Lung (tissue), 12 donors: Measurements from ENCODE around the gene PPP1R1A. TPM values are rescaled to one million over a fixed set of nuclear protein-coding genes. Genes with fewer than 3 reads are reported as not detected.

Experiments
- ATAC-seq: fragments of 200-7000 bp; cut with Tn5 transposase; one replicate; pipeline ENCODE4 v1.9.1; 2020; ENCODE audit warnings: moderate number of reproducible peaks; ENCODE audit not compliant: insufficient read depth, low FRiP score
- DNase-seq, 3 donors: peaks; one replicate each; pipeline ENCODE4 v3.0.0-alpha.2; 2013 to 2017
- H3K27ac ChIP-seq, 2 donors: one replicate each; pipeline ENCODE4 v1.5.1; 2013; ENCODE audit warnings: mild to moderate bottlenecking in 2 of 2, moderate library complexity in 2 of 2, control low read depth in 1 of 2, inconsistent platforms in 1 of 2, low read depth in 1 of 2, low read length in 1 of 2
- H3K27me3 ChIP-seq, 3 donors: one replicate each; pipeline ENCODE4 v1.5.1; 2013; ENCODE audit warnings: low read length in 2 of 3; ENCODE audit not compliant: control insufficient read depth in 3 of 3, insufficient read depth in 3 of 3
- H3K36me3 ChIP-seq, 4 donors: one replicate each; pipeline ENCODE4 v1.5.1; 2013; ENCODE audit warnings: low read length in 4 of 4, mild to moderate bottlenecking in 1 of 4, moderate library complexity in 1 of 4; ENCODE audit not compliant: control insufficient read depth in 4 of 4, insufficient read depth in 4 of 4
- H3K4me1 ChIP-seq, 5 donors: one replicate each; pipeline ENCODE4 v1.5.1; 2013; ENCODE audit warnings: low read length in 5 of 5, mild to moderate bottlenecking in 2 of 5, moderate library complexity in 1 of 5; ENCODE audit not compliant: control insufficient read depth in 5 of 5, insufficient read depth in 5 of 5
- H3K4me3 ChIP-seq: one replicate; pipeline ENCODE4 v1.5.1; 2013; ENCODE audit warnings: mild to moderate bottlenecking, control low read depth, moderate library complexity
- H3K9ac ChIP-seq, 2 donors: one replicate each; pipeline ENCODE4 v1.5.1; 2013; ENCODE audit warnings: low read length in 2 of 2, control low read depth in 1 of 2; ENCODE audit not compliant: insufficient read depth in 1 of 2
- H3K9me3 ChIP-seq, 4 donors: one replicate each; pipeline ENCODE4 v1.5.1; 2013; ENCODE audit warnings: low read length in 3 of 4, mild to moderate bottlenecking in 1 of 4, moderate library complexity in 1 of 4; ENCODE audit not compliant: control insufficient read depth in 4 of 4, insufficient read depth in 3 of 4
- WGBS, 2 donors: extraction: QIAGEN DNeasy Blood & Tissue Kit; methylation state at CpG; one replicate each; pipeline ENCODE4 v1.1.7; 2013; 5-methylcytosine and 5-hydroxymethylcytosine counted together
- polyA plus RNA-seq, 2 donors: library from polyadenylated mRNA; stranded (reverse); fragments of 200-250 nt; gene quantifications; one replicate each; pipeline ENCODE4 v1.2.1, GENCODE V29; 2013
- total RNA-seq, 2 donors: library from RNA; depleted of rRNA in 1 of 2; stranded (reverse); fragments of >200 nt in 1 of 2; gene quantifications; one replicate each; pipeline ENCODE4 v1.2.1, GENCODE V29; 2014 to 2021
- TF ChIP-seq, protein P1 (sequence below): IDR thresholded peaks from 2 replicates; pipeline ENCODE4 v1.5.1; 2012; ENCODE audit warnings: mild to moderate bottlenecking; ENCODE audit errors: control extremely low read depth, extremely low read depth
- donor health status: control.
- donor health status: control.
- donor health status: Bipolar disorder and iron deficiency.
- donor health status: healthy.
- donor health status: DM: yes; HTN: yes; CAD: no.

Gene PPP1R1A
- total and polyA plus RNA-seq, 4 donors, result 0.15 to 0.98 (median 0.69) TPM

DNA sequence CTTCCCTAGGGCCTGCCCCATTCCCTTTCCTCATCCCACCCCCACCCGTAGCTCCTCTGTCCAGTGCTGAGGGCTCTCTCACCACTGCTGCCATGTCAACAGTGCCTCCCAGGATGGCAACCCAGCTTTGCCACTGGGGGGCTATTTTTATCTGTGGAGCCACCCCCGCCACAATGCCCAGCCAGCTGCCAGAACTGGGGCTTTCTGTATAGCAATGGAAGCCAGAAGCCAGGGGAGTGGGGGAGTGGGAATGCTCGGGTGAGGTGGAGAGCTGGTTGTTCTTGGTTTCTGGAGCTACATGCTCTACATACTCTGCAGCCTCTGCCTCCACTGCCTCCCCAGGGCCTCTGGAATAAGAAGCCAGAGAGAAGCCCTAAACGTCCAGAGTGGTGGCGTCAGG is 30.1 kb downstream of the PPP1R1A start:
- WGBS, 2 donors, result 78 to 91% methylated on average over 5 of the region's 5 CpGs

GRCh38 chr12:54555670-54556257 is 32.7 kb downstream of the PPP1R1A start:
- no peak for ATAC-seq

More for the DNA sequence above, 30.1 kb downstream of the PPP1R1A start:
- TF ChIP-seq, protein P1, sequence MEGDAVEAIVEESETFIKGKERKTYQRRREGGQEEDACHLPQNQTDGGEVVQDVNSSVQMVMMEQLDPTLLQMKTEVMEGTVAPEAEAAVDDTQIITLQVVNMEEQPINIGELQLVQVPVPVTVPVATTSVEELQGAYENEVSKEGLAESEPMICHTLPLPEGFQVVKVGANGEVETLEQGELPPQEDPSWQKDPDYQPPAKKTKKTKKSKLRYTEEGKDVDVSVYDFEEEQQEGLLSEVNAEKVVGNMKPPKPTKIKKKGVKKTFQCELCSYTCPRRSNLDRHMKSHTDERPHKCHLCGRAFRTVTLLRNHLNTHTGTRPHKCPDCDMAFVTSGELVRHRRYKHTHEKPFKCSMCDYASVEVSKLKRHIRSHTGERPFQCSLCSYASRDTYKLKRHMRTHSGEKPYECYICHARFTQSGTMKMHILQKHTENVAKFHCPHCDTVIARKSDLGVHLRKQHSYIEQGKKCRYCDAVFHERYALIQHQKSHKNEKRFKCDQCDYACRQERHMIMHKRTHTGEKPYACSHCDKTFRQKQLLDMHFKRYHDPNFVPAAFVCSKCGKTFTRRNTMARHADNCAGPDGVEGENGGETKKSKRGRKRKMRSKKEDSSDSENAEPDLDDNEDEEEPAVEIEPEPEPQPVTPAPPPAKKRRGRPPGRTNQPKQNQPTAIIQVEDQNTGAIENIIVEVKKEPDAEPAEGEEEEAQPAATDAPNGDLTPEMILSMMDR, result no peak
- Histone ChIP-seq H3K27me3 (peaks cover 3 to 27% (median 7%) of the 10 kb centered on the region in 3 donors), H3K9me3 (no peaks in the 10 kb centered on the region), H3K27ac (no peak overlapping the region), H3K4me3 (no peak overlapping the region), H3K9ac (no peak overlapping the region), H3K4me1 (peaks cover 0 to 15% (median 4%) of the 10 kb centered on the region in 5 donors), H3K36me3 (no peaks in the 10 kb centered on the region)
- ATAC-seq (no peak), DNase-seq (no peak)

GRCh38 chr12:54549774-54550451 is 38.5 kb downstream of the PPP1R1A start:
- TF ChIP-seq, protein P1, result no peak
- Histone ChIP-seq H3K4me3 (peak overlapping the region; percentile 15), H3K9ac (no peak overlapping the region), H3K36me3 (no peaks in the 10 kb centered on the region), H3K27me3 (peaks cover 3 to 55% (median 38%) of the 10 kb centered on the region in 3 donors), H3K4me1 (peaks cover 0 to 11% (median 0%) of the 10 kb centered on the region in 5 donors), H3K27ac (no peak overlapping the region), H3K9me3 (peaks cover 0 to 2% (median 0%) of the 10 kb centered on the region in 4 donors)
- ATAC-seq (no peak), DNase-seq (peak in 1 of 3 donors; percentile 6)
- 4 to 7% methylated on average over 22 of the region's 22 CpGs for WGBS, 2 donors

More at GRCh38 chr12:54555670-54556257, 32.7 kb downstream of the PPP1R1A start:
- Histone ChIP-seq H3K9me3 (no peaks in the 10 kb centered on the region), H3K4me3 (no peak overlapping the region), H3K27ac (no peak overlapping the region), H3K9ac (no peak overlapping the region), H3K4me1 (peaks cover 0 to 8% (median 0%) of the 10 kb centered on the region in 5 donors), H3K36me3 (no peaks in the 10 kb centered on the region), H3K27me3 (peaks cover 3 to 50% (median 20%) of the 10 kb centered on the region in 3 donors)
- 53 to 64% methylated on average over 6 of the region's 6 CpGs for WGBS, 2 donors
- peak in 1 of 3 donors; percentile 47 for DNase-seq
- TF ChIP-seq, protein P1, result no peak
